H1 (cell line): ENCODE results near the gene NFASC. TPM values are rescaled to one million over a fixed set of nuclear protein-coding genes. Genes with fewer than 3 reads are reported as not detected.
A peak's percentile ranks its signal among the peaks of the same experiment; 100 is the strongest.

ENCODE experiments used
- CHD1 ChIP-seq: IDR thresholded peaks from 2 replicates; pipeline ENCODE4 v1.6.1; 2012; ENCODE audit warnings: low read depth, low read length, improper control_type of control experiment
- EGR1 ChIP-seq: IDR thresholded peaks from 2 replicates; pipeline ENCODE4 v1.6.1; 2011; ENCODE audit warnings: low read depth, low read length, borderline replicate concordance
- GABPA ChIP-seq: IDR thresholded peaks from 2 replicates; pipeline ENCODE4 v1.6.1; 2011; ENCODE audit warnings: mild to moderate bottlenecking, low read length, moderate library complexity, borderline replicate concordance; ENCODE audit not compliant: insufficient read depth
- GTF2F1 ChIP-seq: IDR thresholded peaks from 2 replicates; pipeline ENCODE4 v1.6.1; 2012; ENCODE audit warnings: low read depth, low read length, improper control_type of control experiment, borderline replicate concordance
- JUN ChIP-seq: IDR thresholded peaks from 2 replicates; pipeline ENCODE4 v1.6.1; 2011; ENCODE audit warnings: low read depth, mild to moderate bottlenecking, improper control_type of control experiment, low read length
- KDM4A ChIP-seq: IDR thresholded peaks from one replicate; pipeline ENCODE4 v1.7.1; 2012; ENCODE audit warnings: low read depth, mild to moderate bottlenecking, moderate library complexity, low read length, inconsistent platforms; ENCODE audit not compliant: severe bottlenecking
- KDM5A ChIP-seq: fragments of 200-600 bp; IDR thresholded peaks from 2 replicates; pipeline ENCODE4 v1.7.1; 2012; ENCODE audit warnings: mild to moderate bottlenecking, low read length, inconsistent platforms, mixed read lengths
- POLR2AphosphoS5 ChIP-seq: IDR thresholded peaks from 2 replicates; pipeline ENCODE4 v1.6.1; 2011; ENCODE audit warnings: low read depth, low read length
- RAD21 ChIP-seq, 2 experiments: IDR thresholded peaks in 1 of 2; conservative IDR thresholded peaks in 1 of 2; 2 replicates each; pipeline ENCODE4 v1.6.1; 2011; ENCODE audit warnings: low read depth in 2 of 2, low read length in 2 of 2, improper control_type of control experiment in 1 of 2, inconsistent platforms in 1 of 2, mild to moderate bottlenecking in 1 of 2, moderate library complexity in 1 of 2
- RBBP5 ChIP-seq: IDR thresholded peaks from 2 replicates; pipeline ENCODE4 v1.7.1; 2012; ENCODE audit warnings: low read depth, mild to moderate bottlenecking, inconsistent platforms, low read length, moderate library complexity, borderline replicate concordance
- RNF2 ChIP-seq: fragments of 200-900, 300-1000 bp; sonication (generic); IDR thresholded peaks from 2 replicates; pipeline ENCODE4 v1.7.1; 2016; ENCODE audit warnings: borderline replicate concordance, low read depth, mild to moderate bottlenecking, antibody characterized with exemption, low read length; ENCODE audit not compliant: poor library complexity, severe bottlenecking; ENCODE audit errors: missing control alignments
- SP1 ChIP-seq: IDR thresholded peaks from 2 replicates; pipeline ENCODE4 v1.6.1; 2011; ENCODE audit warnings: low read depth, low read length
- SRF ChIP-seq: IDR thresholded peaks from 2 replicates; pipeline ENCODE4 v1.6.1; 2011; ENCODE audit warnings: mild to moderate bottlenecking, low read depth, low read length, moderate library complexity
- TAF7 ChIP-seq: optimal IDR thresholded peaks from 2 replicates; pipeline ENCODE3; 2011; ENCODE audit warnings: low read depth, mild to moderate bottlenecking, inconsistent platforms, low read length, moderate library complexity, borderline replicate concordance
- USF2 ChIP-seq: IDR thresholded peaks from 2 replicates; pipeline ENCODE4 v1.6.1; 2011; ENCODE audit warnings: low read length, improper control_type of control experiment
- polyA plus RNA-seq, 7 experiments: library from polyadenylated mRNA; depleted of rRNA in 3 of 7; stranded (reverse) in 5 of 7; unstranded in 2 of 7; fragments of >200 nt in 5 of 7; fragments of 200-250 nt in 2 of 7; gene quantifications; 1 replicate in 5 of 7; 2 replicates in 1 of 7; 4 replicates in 1 of 7; pipeline versions ENCODE4 v1.2.1 to v1.2.3, GENCODE V29; 2011 to 2013; ENCODE audit warnings: missing spikeins in 2 of 7, mixed read lengths in 2 of 7
- total RNA-seq: library from RNA; stranded (reverse); fragmentation: NEBNext Ultra II Directional; extraction: Animal tissue kit (Norgen Biotek cat#: 25700); gene quantifications from 2 replicates; pipeline ENCODE4 v1.2.1, GENCODE V29; 2021

The NFASC gene
- total and polyA plus RNA-seq, 2 of the 8 experiments (the other 6 are each of a cell fraction or from before 2014, with no cell fraction given), result 5.0 to 15.2 TPM

- no peak for TF ChIP-seq USF2
- TF ChIP-seq POLR2AphosphoS5, result no peak
- no peak for TF ChIP-seq JUN
- no peak for TF ChIP-seq SP1
- no peak for TF ChIP-seq TAF7
- TF ChIP-seq SRF, result 0 out of 2 replicates have a peak, but pooled peaks have one; percentile 10
- TF ChIP-seq RNF2, result no peak
- no peak for TF ChIP-seq GTF2F1
- TF ChIP-seq KDM4A, result peak; percentile 92
- peak; percentile 53; the same call in 1 of the 2 replicates for TF ChIP-seq EGR1
- TF ChIP-seq CHD1, result no peak
- TF ChIP-seq KDM5A, result peak; percentile 45; the same call in 1 of the 2 replicates
- no peak for TF ChIP-seq GABPA
- TF ChIP-seq RAD21 (IDR thresholded peaks at IDR 0.05 in 1 of 2, conservative IDR thresholded peaks at IDR 0.05 in 1 of 2; ENCODE audit: low read depth in 2 of 2, low read length in 2 of 2), result peak in 1 of 2 experiments; percentile 32; a peak in 1 of 4 replicates
- peak; percentile 81; the same call in 1 of the 2 replicates for TF ChIP-seq RBBP5
- TF ChIP-seq, all 59 proteins: peak for 12
Observed at GRCh38 chr1:204828352-204828850, 42.3 kb upstream of the NFASC start (continued).
